Choroid plexus epithelial cell (primary cell): ENCODE results near the gene TRIM61.
A peak's percentile ranks its signal among the peaks of the same experiment; 100 is the strongest.
"Not testable (repeated sequence)": the region's sequence is repeated elsewhere in the genome, so short reads cannot be mapped to it uniquely, and the experiment has no call there.

ENCODE experiments used
- DNase-seq: peaks from one replicate; pipeline ENCODE4 v3.0.0-alpha.2; 2010; ENCODE audit warnings: low read depth
- H3K4me3 ChIP-seq: 2 replicates; pipeline ENCODE4 v1.5.1; 2011; ENCODE audit warnings: low read depth, mild to moderate bottlenecking, control low read depth, low read length, moderate library complexity
- CTCF ChIP-seq: conservative IDR thresholded peaks from 2 replicates; pipeline ENCODE4 v1.5.1; 2011; ENCODE audit warnings: low read depth, mild to moderate bottlenecking, control low read depth, inconsistent platforms, low read length, moderate library complexity

TRIM61 gene

GRCh38 chr4:164977243-164978164 is at the start of gene TRIM61:
Gene TRIM61 (minus strand): TSS chr4:164977657. CDS start chr4:164970002, 7,655 bp downstream.
- TF ChIP-seq CTCF, result no peak
- H3K4me3 ChIP-seq, result peak within 1 kb of the TSS; percentile 82
- peak; percentile 66 for DNase-seq

GRCh38 chr4:165025782-165026181 is 48.3 kb upstream of the TRIM61 start:
- not testable (repeated sequence) for H3K4me3 ChIP-seq, DNase-seq

GRCh38 chr4:165019995-165020394 is 42.5 kb upstream of the TRIM61 start:
- not testable (repeated sequence) for H3K4me3 ChIP-seq, DNase-seq

- peak; percentile 25 for TF ChIP-seq CTCF
- DNase-seq, result peak; percentile 7
Observed at GRCh38 chr4:165016971-165017370, 39.5 kb upstream of the TRIM61 start.

GRCh38 chr4:165013691-165014090 is 36.2 kb upstream of the TRIM61 start:
- no peak overlapping the region for H3K4me3 ChIP-seq
- no peak for TF ChIP-seq CTCF
- no peak for DNase-seq

More at GRCh38 chr4:165016971-165017370, 39.5 kb upstream of the TRIM61 start:
- H3K4me3 ChIP-seq, result no peak overlapping the region

GRCh38 chr4:165011403-165011802 is 33.9 kb upstream of the TRIM61 start:
- no peak for DNase-seq

GRCh38 chr4:165010991-165011390 is 33.5 kb upstream of the TRIM61 start:
- no peak for TF ChIP-seq CTCF
- H3K4me3 ChIP-seq, result no peak overlapping the region
- no peak for DNase-seq

More at GRCh38 chr4:165011403-165011802, 33.9 kb upstream of the TRIM61 start:
- no peak for TF ChIP-seq CTCF
- H3K4me3 ChIP-seq, result no peak overlapping the region

- no peak for TF ChIP-seq CTCF
- no peak for DNase-seq
Observed at GRCh38 chr4:165010487-165010886, 33.0 kb upstream of the TRIM61 start.

More at GRCh38 chr4:165010487-165010886, 33.0 kb upstream of the TRIM61 start:
- no peak overlapping the region for H3K4me3 ChIP-seq
